8988T (cell line): ENCODE measurements around the gene POC1B.

Experiments
- DNase-seq: peaks from one replicate; pipeline ENCODE4 v3.0.0; 2011

The POC1B gene

GRCh38 chr12:89379839-89380467 lies 145.9 kb downstream of the POC1B start:
- DNase-seq: no peak

DNA sequence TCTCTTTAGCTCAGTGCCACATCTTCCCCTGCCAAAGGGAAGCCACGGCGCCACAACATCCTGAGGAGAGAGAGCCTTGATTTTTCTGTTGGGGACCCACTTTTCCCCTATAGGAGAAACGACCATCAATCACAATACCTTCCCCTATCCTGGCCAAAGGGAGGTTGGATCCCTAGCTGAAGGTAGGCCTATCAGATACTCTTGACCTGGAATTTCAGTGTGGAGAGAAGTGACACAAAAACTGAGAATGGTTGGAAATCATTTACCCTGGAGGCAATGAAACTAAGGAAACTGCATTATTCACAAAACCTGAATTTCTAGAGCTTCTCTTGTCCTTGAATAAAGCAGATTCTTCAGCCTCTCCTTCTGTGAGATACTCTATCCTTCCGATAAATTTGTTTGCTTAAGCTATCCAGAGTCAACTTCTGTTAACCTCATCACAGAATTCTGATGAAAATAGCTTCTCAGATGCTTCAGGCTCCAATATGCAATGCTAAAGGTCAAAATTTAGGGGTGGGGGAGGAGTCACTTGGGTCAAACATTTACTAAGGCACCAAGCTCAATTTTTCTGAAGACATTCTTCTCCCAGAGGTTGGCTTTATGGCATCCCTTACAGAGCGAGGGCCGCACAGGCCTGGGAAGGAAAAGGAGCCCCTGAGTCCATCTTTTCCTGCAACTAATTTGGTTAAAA lies 146.6 kb downstream of the POC1B start:
- no peak for DNase-seq

- no peak for DNase-seq
Observed at GRCh38 chr12:89376844-89377243, 149.0 kb downstream of the POC1B start.

DNA sequence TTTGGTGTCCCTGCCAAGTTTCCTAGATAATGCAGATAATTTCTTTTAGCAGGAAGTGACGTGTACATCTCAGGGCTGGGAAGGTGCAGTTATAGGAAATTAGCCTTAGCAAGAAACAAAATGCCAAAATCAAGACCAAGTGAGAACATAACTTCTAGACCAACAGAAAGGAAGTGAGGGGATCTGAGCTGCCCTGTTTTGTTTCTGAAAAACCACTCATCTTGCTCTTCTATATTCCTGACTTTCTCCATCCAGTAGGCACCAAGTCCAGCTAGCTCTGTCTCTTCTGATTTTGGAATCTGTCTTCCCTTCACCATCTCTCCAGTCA lies 149.7 kb downstream of the POC1B start:
- no peak for DNase-seq

GRCh38 chr12:89373763-89374572 lies 151.9 kb downstream of the POC1B start:
- no peak for DNase-seq

- no peak for DNase-seq
Observed at GRCh38 chr12:89372584-89373370, 153.1 kb downstream of the POC1B start.

- DNase-seq: no peak
Observed at GRCh38 chr12:89370850-89371249, 155.0 kb downstream of the POC1B start.

GRCh38 chr12:89370421-89370831 lies 155.4 kb downstream of the POC1B start:
- no peak for DNase-seq
